Stimulated activated CD4-positive, alpha-beta T cell treated with anti-CD3 and anti-CD28 coated beads, Interleukin-2, amount 100 ng/mL, for 4 hours (primary cell): ENCODE results near the gene MAEA.
"Not testable (repeated sequence)": the region's sequence is repeated elsewhere in the genome, so short reads cannot be mapped to it uniquely, and the experiment has no call there.

Experiments
- DNase-seq: peaks from one replicate; pipeline ENCODE4 v3.0.0-alpha.2; 2020; ENCODE audit warnings: low read depth

The MAEA gene

DNA sequence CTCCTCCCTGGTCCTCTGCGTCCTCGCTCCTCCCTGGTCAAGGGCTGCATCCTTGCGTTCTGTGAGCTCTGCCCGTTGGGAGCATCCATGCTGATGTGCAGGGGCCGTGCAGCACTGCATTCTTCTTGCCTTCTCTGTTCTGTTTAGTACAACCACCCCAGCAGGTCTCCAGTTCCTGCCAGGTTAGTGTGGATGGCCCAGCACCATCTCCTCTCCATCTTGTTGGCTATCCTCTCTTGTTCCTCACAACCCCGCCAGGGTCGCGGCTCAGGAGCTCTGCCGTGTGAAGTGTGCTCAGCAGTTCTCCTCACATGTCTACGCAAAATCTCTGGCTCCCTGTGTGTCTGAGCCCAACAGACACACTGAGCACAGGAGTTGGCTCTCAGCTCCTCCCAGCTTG lies 10.4 kb upstream of the MAEA start:
- no peak for DNase-seq

DNA sequence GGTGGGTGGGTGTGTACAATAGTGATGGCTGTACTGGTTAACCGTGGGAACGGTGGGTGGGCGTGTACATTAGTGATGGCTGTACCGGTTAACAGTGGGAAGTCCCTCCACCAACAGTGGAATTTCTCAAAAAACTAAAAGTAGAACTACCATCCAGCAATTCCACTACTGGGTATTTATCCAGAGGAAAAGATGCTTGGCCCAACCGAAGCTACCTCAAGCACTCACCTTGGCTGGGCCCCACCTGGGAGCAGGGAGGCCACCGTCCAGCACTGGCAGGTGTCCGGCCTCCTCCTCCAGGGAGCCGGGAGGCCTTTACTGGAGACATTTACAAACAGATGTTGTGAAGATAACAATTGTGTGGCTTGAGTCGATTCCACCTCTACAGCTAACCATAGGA lies 6.0 kb upstream of the MAEA start:
- DNase-seq = no peak

DNA sequence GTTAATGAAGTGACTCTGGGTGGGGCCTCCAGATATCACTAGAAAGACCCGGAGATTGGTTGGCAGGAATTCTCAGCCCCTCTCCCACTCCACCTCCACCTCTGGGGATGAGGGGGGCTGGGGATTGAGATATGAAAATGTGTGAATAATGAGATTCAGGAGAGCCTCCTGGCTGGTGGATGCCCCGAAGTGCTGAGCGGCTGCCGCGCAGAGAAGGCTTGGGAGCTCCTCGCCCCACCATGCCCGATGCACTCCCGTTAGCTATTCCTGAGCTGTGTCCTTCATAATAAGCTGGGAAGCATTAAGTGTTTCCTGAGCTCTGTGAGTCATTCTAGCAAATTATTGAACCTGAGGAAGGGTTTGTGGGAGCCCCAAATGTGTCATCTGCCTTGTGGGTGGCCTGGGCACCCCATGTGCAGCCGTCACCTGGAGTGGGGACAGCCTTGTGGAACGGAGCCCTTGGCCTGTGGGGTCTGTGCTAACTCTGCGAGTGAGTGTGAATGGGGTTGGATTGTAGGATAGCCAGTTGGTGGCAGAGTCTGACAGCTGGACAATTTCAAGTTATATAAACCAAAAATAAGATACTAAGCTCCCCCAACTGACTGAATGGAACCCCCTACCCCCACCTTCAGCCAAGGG lies 4.4 kb upstream of the MAEA start:
- DNase-seq = no peak

DNA sequence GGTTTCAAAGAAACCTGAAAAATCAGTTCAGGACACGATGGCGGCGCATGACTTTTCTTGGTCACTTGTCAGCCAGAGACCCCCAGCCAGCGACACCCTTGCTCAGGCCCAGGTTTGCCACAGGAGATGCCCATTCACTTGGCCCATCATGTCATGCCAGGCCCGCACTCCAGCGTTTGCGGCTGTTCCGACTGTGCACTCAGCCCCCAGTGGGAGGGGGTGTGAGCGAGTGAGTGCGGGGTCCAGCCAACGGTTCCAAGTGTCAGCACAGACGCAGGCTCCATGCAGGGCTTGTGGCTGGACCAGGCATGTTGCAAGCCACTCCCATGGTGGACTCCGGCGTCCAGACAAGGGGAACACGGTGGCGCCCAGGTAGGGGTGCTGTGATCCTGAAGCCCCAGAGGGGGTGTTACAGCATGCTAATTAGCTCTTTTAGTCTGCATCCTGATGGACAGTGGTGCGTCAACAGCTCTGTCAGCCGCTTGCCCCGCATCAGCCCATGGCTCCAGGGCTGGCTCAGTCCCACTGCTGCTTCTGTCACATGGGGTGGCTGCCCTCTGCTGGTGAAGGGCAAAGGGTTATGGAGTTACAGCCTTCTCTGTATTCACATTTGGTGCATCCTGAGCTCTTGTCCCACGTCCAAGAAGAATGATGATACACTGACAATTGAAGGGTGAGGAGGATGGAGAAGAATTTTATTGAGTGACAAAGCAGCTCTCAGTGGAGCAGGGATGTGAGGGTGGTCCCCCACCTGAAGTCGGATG lies 3.7 kb upstream of the MAEA start:
- no peak for DNase-seq

DNA sequence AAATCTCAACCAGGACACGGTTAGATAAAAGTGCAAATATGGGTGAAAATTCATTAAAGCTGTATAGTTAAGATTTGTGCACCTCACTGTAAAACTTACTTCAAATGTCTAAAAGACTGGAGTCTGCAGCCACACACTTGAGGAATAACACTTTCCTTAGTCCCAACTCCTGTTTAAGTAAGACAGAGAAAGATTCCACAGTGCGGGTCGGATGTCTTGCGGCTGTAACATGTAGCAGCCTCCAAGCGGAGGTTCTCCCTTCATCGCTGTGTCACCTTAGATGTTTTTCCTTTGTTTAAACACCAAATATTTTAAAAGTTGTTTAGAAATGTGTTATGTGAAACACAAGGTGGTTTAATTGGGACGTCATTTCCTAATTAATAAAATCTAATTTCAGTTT lies 905 bp upstream of the MAEA start:
- DNase-seq = no peak

DNA sequence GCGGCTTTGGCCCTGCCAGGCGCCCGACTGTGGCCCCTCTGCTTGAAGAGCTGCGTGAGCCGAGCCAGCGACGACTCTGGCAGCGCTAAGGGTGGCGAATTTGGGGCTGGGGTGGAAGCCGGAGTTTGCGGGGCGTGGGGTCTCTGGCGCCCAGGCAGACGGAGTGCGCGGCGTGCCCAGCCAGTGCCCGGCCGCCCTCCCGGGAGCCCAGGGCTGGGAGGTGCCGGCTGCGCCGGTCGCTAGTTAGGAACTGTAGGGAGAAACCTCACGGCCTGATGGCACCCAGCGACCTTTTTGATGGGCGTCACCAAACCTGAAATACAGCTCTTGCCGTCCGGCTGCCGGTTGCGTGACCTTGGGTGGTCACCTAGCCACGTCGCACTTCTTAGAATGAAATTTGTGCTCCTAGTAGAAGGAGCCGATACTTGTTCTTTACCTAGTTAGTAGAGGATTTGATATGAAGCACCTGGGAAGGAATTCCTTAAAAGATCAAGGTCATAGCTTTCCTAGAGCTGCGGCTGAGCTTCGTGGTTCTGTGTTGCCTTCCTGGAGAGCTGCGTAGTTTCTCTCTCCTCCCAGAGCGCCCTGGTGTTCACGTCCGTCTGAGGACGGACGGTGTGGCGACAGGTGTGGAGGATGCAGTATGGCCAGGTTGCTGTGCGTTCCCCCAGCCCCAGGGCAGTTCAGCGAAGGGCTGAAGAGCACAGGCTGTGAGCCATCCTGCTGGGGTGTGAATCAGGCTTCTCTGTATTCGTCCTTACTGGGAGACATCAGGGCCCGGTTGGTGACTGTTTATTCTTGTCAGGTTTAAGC lies 680 bp downstream of the MAEA start:
- no peak for DNase-seq

DNA sequence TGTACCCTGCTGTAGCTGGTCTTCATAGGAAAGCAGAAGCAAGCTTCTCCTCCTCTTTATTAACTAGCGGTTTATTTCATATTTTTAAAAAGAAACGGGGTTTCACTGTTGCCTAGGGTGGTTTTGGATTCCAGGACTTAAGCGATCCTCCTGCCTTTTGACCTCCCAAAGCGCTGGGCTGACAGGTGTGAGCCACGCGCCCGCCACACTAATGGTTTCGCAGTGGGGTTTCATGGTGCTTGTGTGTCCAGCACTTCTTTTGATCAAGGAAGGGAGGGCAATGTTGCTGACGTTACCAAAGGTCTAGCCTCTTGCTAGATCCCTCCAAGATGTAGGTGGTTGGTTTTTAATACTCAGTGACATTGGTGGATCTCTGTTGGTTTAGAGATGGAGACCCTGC lies 1.4 kb downstream of the MAEA start:
- DNase-seq = no peak

DNA sequence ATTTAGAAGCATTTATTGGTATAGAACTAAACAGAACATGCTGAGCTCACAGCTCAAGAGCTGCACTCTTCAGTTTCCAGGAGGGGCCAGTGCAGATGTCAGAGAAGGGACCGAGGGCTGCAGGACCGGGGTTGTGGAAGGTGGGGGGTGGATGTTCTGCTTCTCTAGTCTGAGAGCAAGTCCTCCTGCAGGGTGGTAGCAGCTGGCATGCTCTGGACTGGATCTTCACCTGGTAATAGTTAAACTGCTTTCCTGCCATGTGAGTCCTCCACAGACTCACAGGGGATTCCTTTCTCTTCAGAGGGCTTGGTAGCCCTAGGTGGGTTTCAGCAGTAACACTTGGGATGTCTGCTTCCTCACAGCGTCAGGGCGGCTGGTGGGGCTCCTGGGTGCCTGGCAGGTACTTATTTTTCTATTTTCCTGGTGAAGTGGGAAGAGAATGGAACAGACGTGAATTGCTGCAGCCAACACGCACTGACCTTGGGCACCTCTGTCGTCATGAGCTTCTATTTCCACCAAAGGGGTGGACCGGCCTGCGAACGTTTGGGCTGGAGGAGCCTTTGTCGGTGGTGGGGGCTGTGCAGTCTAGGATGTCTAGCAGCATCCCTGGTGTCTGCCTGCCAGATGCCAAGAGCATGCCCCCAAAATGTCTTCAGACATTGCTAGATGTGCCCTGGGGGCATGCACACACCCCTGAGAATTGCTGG lies 2.5 kb downstream of the MAEA start:
- no peak for DNase-seq

DNA sequence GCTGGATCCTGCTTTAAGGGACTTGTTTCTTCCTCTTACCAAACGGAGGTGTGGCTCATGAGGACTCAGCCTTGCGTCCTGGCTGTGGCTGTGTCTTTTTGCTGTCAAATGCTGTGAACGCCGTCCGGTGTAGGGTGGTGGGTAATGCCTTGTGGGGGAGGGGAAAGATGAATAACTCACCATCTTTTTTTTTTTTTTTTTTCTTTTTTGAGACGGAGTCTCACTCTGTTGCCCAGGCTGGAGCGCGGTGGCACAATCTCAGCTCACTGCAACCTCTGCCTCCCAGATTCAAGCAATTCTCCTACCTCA lies 3.0 kb downstream of the MAEA start:
- DNase-seq = not testable (repeated sequence)

DNA sequence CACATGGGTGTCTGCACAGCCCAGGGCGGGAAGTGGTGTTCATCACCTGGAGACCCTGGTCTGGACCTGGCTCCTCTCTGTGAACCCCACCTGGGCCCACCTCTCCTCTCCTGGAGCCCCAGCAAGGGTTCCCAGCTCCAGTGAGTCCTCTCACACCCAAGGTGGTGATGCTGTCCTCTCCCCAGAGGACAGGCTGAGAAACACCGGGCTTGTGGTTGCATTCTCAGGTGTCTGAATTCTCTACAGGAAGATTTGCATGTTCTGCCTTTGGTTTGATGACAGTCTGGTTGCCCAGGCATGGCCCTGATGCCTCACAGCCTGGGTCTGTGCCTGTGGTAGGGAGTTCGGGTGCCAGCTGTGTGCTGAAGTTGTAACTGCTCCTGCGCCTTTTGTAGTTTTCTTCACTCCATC lies 3.8 kb downstream of the MAEA start:
- DNase-seq = no peak

DNA sequence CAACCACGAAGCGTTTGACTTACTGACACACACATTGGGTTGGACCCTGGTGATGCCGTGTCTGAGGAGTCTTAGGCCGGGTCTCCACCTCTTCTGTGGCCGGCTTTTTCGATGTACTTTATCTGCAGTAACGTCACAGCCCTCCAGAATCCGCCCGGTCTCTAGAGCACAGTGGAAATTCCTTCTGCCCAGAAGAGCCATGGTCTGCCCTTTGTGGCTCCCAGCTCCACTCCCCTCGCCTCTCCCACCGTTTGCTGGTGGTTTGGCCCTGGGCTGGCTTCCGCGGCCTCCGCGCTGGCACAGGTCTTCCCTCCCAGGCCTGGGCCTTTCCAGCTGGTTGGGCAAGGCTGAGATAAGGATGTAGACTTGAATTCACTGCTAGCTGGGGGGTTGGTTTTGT lies 4.3 kb downstream of the MAEA start:
- no peak for DNase-seq

DNA sequence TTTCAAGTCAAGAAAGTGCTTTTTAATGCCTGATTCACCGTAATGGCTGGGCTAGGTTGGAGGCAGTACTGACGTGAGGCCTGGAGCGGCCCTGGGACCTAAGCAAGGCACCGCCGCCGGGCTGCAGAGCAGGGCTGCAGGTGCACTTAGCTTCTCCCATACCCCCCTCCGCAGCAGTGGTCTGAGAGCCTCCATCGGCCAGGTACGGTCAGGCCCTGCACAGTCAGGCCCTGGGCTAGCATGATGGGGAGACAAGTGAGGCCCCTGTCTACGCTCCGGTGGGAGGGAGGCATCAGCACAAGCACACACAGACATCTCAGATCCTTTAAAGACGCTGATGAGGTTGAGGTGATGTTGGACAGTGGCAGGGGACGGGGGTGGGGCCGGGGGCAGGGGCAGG lies 4.7 kb downstream of the MAEA start:
- no peak for DNase-seq

DNA sequence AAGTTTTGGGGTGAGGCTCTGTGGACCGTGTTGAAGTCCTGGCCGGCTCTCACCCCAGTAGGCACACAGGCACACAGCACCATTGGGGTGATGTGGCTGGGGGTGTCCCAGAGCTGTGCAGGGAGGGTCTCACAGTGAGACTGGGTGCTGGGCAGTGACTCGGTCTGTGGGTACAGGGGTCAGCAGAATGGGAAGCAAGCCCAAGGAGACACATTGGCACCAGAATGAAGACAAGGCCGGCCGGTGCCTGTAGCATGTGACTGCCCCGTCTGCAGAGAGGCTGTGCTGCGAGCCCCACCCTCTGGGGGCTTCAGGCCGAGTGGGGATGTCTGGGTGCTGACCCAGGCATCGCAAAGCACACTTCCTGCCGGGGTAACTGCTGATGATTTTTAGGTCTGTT lies 5.2 kb downstream of the MAEA start:
- DNase-seq = no peak

DNA sequence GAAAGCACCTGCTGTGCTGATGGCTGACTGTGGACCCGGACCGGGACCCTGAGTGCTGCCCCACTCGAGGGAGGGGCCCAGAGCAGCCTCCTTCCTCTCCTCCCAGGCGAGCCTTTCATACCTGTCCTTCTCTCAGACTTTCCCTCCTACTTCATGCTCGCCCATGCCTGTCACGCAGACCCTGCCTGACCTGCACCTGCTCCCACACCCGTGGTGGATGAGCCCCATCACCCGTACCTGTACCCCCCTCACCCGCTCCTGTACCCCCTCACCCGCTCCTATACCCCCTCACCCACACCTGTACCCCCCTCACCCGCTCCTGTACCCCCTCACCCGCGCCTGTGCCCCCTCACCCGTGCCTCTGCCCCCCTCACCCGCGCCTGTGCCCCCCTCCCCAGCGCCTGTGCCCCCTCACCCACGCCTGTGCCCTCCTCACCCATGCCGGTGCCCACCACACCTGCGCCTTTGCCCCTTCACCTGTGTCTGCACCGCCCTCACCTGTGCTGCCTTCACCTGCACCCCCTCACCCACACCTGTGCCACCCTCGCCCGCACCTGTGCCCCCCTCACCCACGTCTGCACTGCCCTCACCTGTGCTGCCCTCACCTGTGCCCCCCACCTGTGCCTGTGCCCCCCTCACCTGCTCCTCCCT lies 5.8 kb downstream of the MAEA start:
- no peak for DNase-seq

DNA sequence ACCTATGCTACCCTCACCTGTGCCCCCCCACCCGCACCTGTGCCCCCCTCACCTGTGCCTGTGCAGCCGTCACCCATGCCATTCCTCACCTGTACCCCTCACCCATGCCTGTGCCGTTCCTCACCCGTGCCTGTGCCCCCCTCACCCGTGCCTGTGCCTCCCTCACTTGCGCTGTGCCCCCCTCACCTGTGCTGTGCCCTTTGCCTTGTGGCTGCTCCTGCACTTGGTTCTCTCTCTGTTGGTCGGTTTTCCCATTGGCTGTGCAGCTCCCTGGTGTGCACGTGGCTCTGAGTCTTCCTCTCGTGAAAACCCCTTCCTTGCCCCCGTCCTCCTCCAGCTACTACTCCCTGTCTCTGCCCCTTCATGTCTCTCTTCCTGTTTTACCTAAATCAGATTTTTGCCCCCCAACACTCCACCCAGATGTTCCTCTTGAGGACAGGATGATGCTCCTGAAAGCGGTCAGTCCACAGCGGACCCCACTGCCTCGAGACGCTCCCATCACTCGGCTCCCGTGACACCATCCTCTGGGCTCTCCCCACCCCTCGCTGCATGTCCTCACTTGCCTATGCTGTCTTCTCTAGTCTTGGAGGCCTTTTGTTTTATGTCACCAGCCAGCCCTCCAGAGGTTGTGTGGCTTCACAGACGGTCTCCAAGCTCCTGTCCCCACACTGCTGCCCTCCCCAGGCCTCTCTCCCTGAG lies 6.8 kb downstream of the MAEA start:
- DNase-seq = no peak

DNA sequence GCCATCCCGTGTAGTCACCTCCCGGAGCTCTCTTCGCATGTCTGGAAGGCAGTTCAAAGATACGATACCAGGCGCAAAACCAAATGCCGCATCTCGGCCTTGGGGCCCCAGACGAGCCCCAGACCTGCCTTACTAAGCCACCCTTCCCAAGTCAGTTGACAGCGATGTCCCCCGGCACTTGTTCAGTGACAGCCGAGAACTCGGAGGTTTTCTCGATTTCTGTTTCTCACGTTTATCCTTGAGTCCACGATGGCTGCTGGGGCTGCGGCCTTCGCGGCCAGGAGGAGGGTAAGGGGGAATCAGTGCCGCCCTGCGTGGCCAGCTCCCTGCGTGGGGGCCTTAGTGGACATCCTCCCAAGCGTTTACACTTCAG lies 7.3 kb downstream of the MAEA start:
- DNase-seq = no peak

DNA sequence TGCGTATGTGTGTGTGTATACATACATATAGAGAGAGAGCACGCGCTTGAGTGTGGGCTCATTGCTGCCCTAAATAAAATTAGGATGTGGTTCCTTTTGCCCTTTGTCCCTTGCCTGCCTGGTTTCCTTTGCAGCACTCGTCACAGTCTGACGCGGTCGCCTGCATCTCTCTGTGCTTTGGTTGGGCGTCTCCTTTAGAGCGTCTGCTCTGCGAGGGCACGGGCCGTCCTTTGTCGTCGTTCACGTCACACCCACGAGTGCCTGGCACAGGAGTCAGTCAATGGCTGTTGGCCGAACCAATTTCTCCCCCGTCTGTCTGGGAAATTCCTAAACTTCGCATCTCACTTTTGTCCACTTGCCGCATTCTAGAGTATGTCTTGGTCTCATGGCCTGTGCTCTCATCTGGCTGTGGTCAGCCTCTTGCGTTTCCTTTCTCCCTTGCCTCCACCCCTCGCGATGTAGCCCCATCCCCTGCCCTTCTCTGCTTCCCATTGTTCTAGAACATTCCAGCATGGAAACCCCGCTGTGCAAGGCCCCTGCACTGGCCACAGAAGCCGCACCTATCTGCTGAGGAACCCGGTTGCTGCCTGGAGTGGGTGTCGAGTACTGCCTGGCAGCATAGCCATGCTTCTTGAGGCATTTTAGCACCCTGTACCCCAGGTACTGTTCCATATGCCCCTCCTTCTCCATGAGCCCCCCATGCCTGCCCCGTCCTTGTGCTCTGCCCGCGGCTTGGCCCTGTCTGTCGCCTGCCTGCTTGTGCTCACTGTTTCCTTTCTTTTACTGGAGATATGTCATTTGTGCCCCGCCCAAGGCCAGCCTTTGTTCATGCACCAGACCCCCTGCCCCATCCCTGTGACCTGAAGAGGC lies 8.0 kb downstream of the MAEA start:
- DNase-seq = no peak

DNA sequence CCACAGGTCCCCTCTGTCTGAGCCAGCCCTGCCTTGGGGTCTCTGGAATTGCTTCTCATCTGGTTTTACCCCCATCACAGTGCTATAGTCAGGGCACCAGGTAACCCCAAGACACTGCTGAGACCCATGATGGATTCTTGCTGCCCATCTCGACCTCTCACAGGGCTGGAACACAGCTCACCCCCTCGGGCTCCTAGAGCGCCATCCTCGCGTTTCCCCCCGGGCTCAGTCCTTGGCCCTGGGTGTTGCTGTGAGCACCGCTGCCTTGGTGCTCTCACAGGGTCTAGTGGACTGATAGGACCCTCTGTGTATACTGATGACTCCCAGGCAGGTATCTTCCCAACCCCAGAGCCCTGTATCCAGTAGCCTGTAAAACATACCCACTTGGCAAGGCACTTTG lies 8.8 kb downstream of the MAEA start:
- no peak for DNase-seq

DNA sequence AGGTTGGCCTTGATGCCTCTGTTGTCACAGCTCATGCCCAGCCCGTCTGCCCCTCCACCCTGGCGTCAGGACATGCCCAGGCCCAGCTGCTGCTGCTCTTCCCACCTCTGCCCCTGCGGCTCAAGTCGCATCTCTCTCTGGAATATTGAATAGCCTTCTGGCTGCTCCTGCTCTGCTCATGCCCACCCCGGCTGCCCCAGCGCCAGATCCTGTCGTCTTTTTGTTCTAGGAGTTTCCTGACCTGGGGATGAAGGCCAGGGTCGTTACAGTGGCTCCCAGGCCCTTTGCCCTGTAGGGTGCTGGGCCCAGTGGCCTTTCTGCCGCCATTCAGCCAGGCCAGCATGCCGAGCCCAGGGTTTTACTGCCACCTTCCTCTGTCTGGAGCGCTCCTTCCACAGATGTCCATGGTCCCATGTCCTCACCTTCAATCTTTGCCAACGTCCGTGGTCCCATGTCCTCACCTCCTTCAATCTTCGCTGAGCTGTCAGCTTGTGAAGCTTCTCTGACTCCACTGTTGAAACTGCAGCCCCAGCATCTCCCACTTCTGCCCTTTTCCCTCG lies 9.7 kb downstream of the MAEA start:
- DNase-seq = no peak
